22Rv1 (cell line): ENCODE measurements around the gene KLF13.

Experiments used
- ZFX ChIP-seq: fragments of 450-650 bp; IDR thresholded peaks from 2 replicates; pipeline ENCODE4 v1.6.1; 2017; ENCODE audit warnings: antibody characterized with exemption, borderline replicate concordance
- TF ChIP-seq, protein P1 (sequence below): fragments of 450-650 bp; IDR thresholded peaks from 2 replicates; pipeline ENCODE4 v1.5.1; 2017; ENCODE audit warnings: mild to moderate bottlenecking

DNA sequence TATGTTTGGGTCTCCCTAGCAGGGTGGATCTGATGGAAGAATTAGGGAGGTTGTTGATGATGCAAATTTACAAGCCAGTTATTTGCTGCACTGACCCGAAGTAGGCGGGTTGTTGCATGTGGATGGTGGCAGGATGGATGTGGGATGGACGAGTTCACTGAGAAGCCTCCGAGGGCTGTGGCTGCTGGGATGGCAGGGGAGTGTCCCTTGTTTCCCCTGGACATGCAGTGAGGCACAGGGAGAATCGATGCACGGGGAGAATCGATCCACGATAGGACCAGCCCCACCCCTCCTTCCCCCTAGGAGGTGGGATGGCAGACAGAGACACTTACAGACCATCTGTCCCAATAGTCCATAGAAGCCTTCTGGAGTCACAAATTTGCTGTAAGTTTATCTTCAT, 31.0 kb upstream of the KLF13 start:
- TF ChIP-seq, protein P1, sequence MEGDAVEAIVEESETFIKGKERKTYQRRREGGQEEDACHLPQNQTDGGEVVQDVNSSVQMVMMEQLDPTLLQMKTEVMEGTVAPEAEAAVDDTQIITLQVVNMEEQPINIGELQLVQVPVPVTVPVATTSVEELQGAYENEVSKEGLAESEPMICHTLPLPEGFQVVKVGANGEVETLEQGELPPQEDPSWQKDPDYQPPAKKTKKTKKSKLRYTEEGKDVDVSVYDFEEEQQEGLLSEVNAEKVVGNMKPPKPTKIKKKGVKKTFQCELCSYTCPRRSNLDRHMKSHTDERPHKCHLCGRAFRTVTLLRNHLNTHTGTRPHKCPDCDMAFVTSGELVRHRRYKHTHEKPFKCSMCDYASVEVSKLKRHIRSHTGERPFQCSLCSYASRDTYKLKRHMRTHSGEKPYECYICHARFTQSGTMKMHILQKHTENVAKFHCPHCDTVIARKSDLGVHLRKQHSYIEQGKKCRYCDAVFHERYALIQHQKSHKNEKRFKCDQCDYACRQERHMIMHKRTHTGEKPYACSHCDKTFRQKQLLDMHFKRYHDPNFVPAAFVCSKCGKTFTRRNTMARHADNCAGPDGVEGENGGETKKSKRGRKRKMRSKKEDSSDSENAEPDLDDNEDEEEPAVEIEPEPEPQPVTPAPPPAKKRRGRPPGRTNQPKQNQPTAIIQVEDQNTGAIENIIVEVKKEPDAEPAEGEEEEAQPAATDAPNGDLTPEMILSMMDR = no peak
- no peak for TF ChIP-seq ZFX
